Measurements from ENCODE around the gene WDR36.

Gene WDR36

GRCh38 chr5:111116550-111116949 is 24.4 kb downstream of the WDR36 start:
- H3K4me3 ChIP-seq (replicated peaks; ENCODE audit: low read depth, low read length) = no peak overlapping the region
- no peak for DNase-seq (ENCODE audit: extremely low read depth, low read depth)
- no peak for TF ChIP-seq CTCF (IDR thresholded peaks at IDR 0.05; ENCODE audit: low read depth, low read length, missing control alignments)

GRCh38 chr5:111117136-111117535 is 25.0 kb downstream of the WDR36 start:
- no peak for DNase-seq (ENCODE audit: extremely low read depth, low read depth)
- TF ChIP-seq CTCF (IDR thresholded peaks at IDR 0.05; ENCODE audit: low read depth, low read length, missing control alignments) = no peak
- no peak overlapping the region for H3K4me3 ChIP-seq (replicated peaks; ENCODE audit: low read depth, low read length)

- DNase-seq (ENCODE audit: extremely low read depth, low read depth) = no peak
- TF ChIP-seq CTCF (IDR thresholded peaks at IDR 0.05; ENCODE audit: low read depth, low read length, missing control alignments) = no peak
- H3K4me3 ChIP-seq (replicated peaks; ENCODE audit: low read depth, low read length) = no peak overlapping the region
Observed at GRCh38 chr5:111119221-111119620, 27.1 kb downstream of the WDR36 start.

DNA sequence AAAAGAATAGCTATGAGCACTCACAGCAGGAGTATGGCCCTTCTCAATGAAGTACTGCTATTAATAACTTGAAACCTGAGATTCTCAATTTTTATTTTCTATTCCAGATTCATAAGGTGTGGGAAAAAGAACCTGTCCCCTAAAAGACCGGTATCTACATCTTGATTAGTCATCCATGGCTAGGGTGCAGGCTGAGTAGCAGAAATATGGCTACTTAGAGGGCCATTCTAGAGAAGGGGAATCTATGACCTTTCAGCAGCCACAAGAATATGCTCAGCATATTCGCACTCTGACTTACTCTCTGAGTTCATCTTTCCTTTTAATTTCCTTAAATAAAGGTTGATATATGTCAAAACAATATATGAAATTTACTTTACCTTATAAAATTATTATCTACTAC is 27.7 kb downstream of the WDR36 start:
- TF ChIP-seq CTCF (IDR thresholded peaks at IDR 0.05; ENCODE audit: low read depth, low read length, missing control alignments) = no peak
- no peak overlapping the region for H3K4me3 ChIP-seq (replicated peaks; ENCODE audit: low read depth, low read length)
- DNase-seq (ENCODE audit: extremely low read depth, low read depth) = no peak

- no peak for TF ChIP-seq CTCF (IDR thresholded peaks at IDR 0.05; ENCODE audit: low read depth, low read length, missing control alignments)
- H3K4me3 ChIP-seq (replicated peaks; ENCODE audit: low read depth, low read length) = no peak overlapping the region
- DNase-seq (ENCODE audit: extremely low read depth, low read depth) = no peak
Observed at GRCh38 chr5:111120911-111121310, 28.8 kb downstream of the WDR36 start.

DNA sequence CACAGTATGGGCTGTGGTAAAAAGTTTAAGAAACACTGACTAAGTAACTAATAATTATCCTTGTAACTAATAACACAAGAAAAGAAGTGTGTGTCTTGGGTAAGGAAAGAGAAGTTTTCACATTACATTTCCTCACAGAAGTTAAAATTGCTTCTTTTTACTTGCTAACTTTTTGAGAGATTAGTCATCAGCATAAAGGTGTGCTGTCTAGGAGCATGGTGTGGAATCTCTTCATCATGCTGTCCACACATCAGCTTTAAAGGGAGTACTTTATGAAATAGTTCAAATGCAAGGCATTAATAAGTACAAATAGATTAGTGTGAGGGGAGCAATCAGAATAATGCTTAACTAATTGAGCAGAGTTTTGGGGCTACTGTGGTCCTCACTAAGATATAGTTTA is 29.8 kb downstream of the WDR36 start:
- no peak for DNase-seq (ENCODE audit: extremely low read depth, low read depth)
- TF ChIP-seq CTCF (IDR thresholded peaks at IDR 0.05; ENCODE audit: low read depth, low read length, missing control alignments) = no peak
- no peak overlapping the region for H3K4me3 ChIP-seq (replicated peaks; ENCODE audit: low read depth, low read length)

DNA sequence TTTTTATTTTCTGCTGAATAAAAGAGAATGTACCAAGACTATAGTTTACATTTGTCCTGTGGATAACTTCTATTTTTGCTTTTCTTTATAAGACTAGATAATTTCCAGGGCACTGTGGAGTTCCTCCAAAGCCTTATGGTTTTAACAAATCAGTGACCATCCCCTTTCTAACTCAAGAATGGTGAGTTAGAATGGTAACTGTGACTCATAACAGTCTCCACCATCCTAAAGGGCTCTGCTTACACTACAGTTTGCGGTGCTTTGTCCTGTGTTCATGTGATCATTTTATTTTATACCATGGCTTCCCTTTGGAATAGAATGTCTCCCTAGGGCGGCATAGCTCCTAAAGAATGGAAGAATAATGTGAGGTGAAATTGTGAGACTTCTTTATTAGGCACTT is 30.2 kb downstream of the WDR36 start:
- no peak overlapping the region for H3K4me3 ChIP-seq (replicated peaks; ENCODE audit: low read depth, low read length)
- no peak for DNase-seq (ENCODE audit: extremely low read depth, low read depth)
- no peak for TF ChIP-seq CTCF (IDR thresholded peaks at IDR 0.05; ENCODE audit: low read depth, low read length, missing control alignments)

Measured in HFF-Myc (cell line).